H1 (cell line): ENCODE data around the gene CCDC82. TPM values are rescaled to one million over a fixed set of nuclear protein-coding genes. Genes with fewer than 3 reads are reported as not detected.

Source experiments
- ASH2L ChIP-seq: fragments of 200-600, 300-600 bp; sonication (generic); IDR thresholded peaks from one replicate; pipeline ENCODE4 v1.7.1; 2017; ENCODE audit warnings: low read length
- ATF2 ChIP-seq: IDR thresholded peaks from 2 replicates; pipeline ENCODE4 v1.6.1; 2012; ENCODE audit warnings: low read length, inconsistent platforms
- CEBPB ChIP-seq: IDR thresholded peaks from 2 replicates; pipeline ENCODE4 v1.6.1; 2012; ENCODE audit warnings: low read depth, low read length
- CREB1 ChIP-seq: IDR thresholded peaks from 2 replicates; pipeline ENCODE4 v1.6.1; 2012; ENCODE audit warnings: inconsistent platforms
- EP300 ChIP-seq, 2 experiments: IDR thresholded peaks; 1 replicate in 1 of 2; 2 replicates in 1 of 2; pipeline ENCODE4 v1.6.1; 2011 to 2012; ENCODE audit warnings: low read depth in 2 of 2, low read length in 2 of 2, mild to moderate bottlenecking in 2 of 2, borderline replicate concordance in 1 of 2, inconsistent platforms in 1 of 2, moderate library complexity in 1 of 2
- EZH2 ChIP-seq: fragments of 200-600 bp; sonication (generic); IDR thresholded peaks from 2 replicates; pipeline ENCODE4 v1.7.1; 2012; ENCODE audit warnings: low read depth, mild to moderate bottlenecking, moderate library complexity, low read length, inconsistent platforms; ENCODE audit not compliant: severe bottlenecking
- JUND ChIP-seq: IDR thresholded peaks from 2 replicates; pipeline ENCODE4 v1.6.1; 2011; ENCODE audit warnings: mild to moderate bottlenecking, improper control_type of control experiment, low read length
- POLR2A ChIP-seq, 2 experiments: IDR thresholded peaks; 1 replicate in 1 of 2; 2 replicates in 1 of 2; pipeline ENCODE4 v1.6.1; 2011; ENCODE audit warnings: low read depth in 2 of 2, low read length in 2 of 2, mild to moderate bottlenecking in 2 of 2; ENCODE audit errors: control extremely low read depth in 1 of 2
- RAD21 ChIP-seq, 2 experiments: IDR thresholded peaks in 1 of 2; conservative IDR thresholded peaks in 1 of 2; 2 replicates each; pipeline ENCODE4 v1.6.1; 2011; ENCODE audit warnings: low read depth in 2 of 2, low read length in 2 of 2, improper control_type of control experiment in 1 of 2, inconsistent platforms in 1 of 2, mild to moderate bottlenecking in 1 of 2, moderate library complexity in 1 of 2
- RBBP5 ChIP-seq: IDR thresholded peaks from 2 replicates; pipeline ENCODE4 v1.7.1; 2012; ENCODE audit warnings: low read depth, mild to moderate bottlenecking, inconsistent platforms, low read length, moderate library complexity, borderline replicate concordance
- SIN3A ChIP-seq, 2 experiments: IDR thresholded peaks in 1 of 2; conservative IDR thresholded peaks in 1 of 2; 2 replicates each; pipeline ENCODE4 v1.6.1; 2011 to 2012; ENCODE audit warnings: low read length in 2 of 2, improper control_type of control experiment in 1 of 2, low read depth in 1 of 2, mild to moderate bottlenecking in 1 of 2
- SP1 ChIP-seq: IDR thresholded peaks from 2 replicates; pipeline ENCODE4 v1.6.1; 2011; ENCODE audit warnings: low read depth, low read length
- polyA plus RNA-seq, 7 experiments: library from polyadenylated mRNA; depleted of rRNA in 3 of 7; stranded (reverse) in 5 of 7; unstranded in 2 of 7; fragments of >200 nt in 5 of 7; fragments of 200-250 nt in 2 of 7; gene quantifications; 1 replicate in 5 of 7; 2 replicates in 1 of 7; 4 replicates in 1 of 7; pipeline versions ENCODE4 v1.2.1 to v1.2.3, GENCODE V29; 2011 to 2013; ENCODE audit warnings: missing spikeins in 2 of 7, mixed read lengths in 2 of 7
- total RNA-seq: library from RNA; stranded (reverse); fragmentation: NEBNext Ultra II Directional; extraction: Animal tissue kit (Norgen Biotek cat#: 25700); gene quantifications from 2 replicates; pipeline ENCODE4 v1.2.1, GENCODE V29; 2021

CCDC82 gene
- total and polyA plus RNA-seq, 2 of the 8 experiments (the other 6 are each of a cell fraction or from before 2014, with no cell fraction given): 6.0 to 15.2 TPM

- TF ChIP-seq ATF2: no peak
- peak in 1 of 2 experiments; percentile 5; a peak in 1 of 3 replicates for TF ChIP-seq EP300 (IDR thresholded peaks at IDR 0.05; ENCODE audit: borderline replicate concordance in 1 of 2, low read depth in 2 of 2, low read length in 2 of 2)
- no peak for TF ChIP-seq EZH2
- TF ChIP-seq SP1: no peak
- peak; percentile 46 for TF ChIP-seq JUND
- TF ChIP-seq CREB1: no peak
- TF ChIP-seq RAD21 (IDR thresholded peaks at IDR 0.05 in 1 of 2, conservative IDR thresholded peaks at IDR 0.05 in 1 of 2; ENCODE audit: low read depth in 2 of 2, low read length in 2 of 2): peak; percentile 87 to 93
- peak; percentile 23 for TF ChIP-seq ASH2L
- TF ChIP-seq SIN3A (conservative IDR thresholded peaks at IDR 0.05 in 1 of 2, IDR thresholded peaks at IDR 0.05 in 1 of 2; ENCODE audit: low read depth in 1 of 2, low read length in 2 of 2): 0 out of 4 replicates have a peak, but pooled peaks of 1 of the 2 experiments have one; percentile 41
- no peak for TF ChIP-seq CEBPB
- TF ChIP-seq RBBP5: 0 out of 2 replicates have a peak, but pooled peaks have one; percentile 13
- no peak for TF ChIP-seq POLR2A (IDR thresholded peaks at IDR 0.05; ENCODE audit: control extremely low read depth in 1 of 2, low read depth in 2 of 2, low read length in 2 of 2)
Observed at GRCh38 chr11:96342961-96343711, 46.6 kb downstream of the CCDC82 start, which contains the start of gene MAML2 (continued).
